ENCODE results near the gene EEFSEC. TPM values are rescaled to one million over a fixed set of nuclear protein-coding genes. Genes with fewer than 3 reads are reported as not detected.

EEFSEC gene
- total RNA-seq, 2 donors from 2014 or later, result 15.7 to 18.0 TPM

GRCh38 chr3:128188326-128188725 is 35.0 kb downstream of the EEFSEC start:
- no peaks in the 10 kb centered on the region for H3K4me1 ChIP-seq
- no peaks in the 10 kb centered on the region for H3K27me3 ChIP-seq
- no peaks in the 10 kb centered on the region for H3K36me3 ChIP-seq
- DNase-seq (ENCODE audit: low spot score), result no peak
- no peak overlapping the region for H3K27ac ChIP-seq
- H3K4me3 ChIP-seq, result no peak overlapping the region
- H3K9me3 ChIP-seq, result no peaks in the 10 kb centered on the region
- no peak for TF ChIP-seq CTCF (IDR thresholded peaks at IDR 0.05)

- Histone ChIP-seq H3K36me3 (no peaks in the 10 kb centered on the region), H3K27ac (no peak overlapping the region), H3K4me3 (no peak overlapping the region), H3K27me3 (no peaks in the 10 kb centered on the region), H3K4me1 (peaks cover 0 to 5% of the 10 kb centered on the region in 2 donors), H3K9me3 (no peaks in the 10 kb centered on the region)
- no peak for DNase-seq (ENCODE audit: low spot score)
- TF ChIP-seq CTCF (IDR thresholded peaks at IDR 0.05), result no peak
Measured at GRCh38 chr3:128188956-128189355, 35.7 kb downstream of the EEFSEC start.

DNA sequence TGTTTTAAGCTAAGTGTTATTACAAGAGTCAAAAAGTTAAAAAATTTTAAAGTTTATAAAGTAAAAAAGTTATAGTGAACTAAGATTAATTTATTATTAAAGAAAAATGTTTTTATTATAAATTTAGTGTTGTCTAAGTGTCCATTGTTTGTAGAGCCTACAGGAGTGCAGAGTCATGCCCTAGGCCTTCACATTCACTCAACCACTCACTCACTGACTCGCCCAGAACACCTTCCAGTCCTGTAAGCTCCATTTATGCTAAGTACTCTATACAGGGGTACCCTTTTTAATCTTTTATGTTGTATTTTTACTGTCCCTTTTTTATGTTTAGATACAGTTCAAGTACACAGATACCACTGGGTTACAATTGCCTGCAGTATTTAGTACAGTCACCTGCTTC is 37.2 kb downstream of the EEFSEC start:
- H3K27ac ChIP-seq, result no peak overlapping the region
- TF ChIP-seq CTCF (IDR thresholded peaks at IDR 0.05), result no peak

DNA sequence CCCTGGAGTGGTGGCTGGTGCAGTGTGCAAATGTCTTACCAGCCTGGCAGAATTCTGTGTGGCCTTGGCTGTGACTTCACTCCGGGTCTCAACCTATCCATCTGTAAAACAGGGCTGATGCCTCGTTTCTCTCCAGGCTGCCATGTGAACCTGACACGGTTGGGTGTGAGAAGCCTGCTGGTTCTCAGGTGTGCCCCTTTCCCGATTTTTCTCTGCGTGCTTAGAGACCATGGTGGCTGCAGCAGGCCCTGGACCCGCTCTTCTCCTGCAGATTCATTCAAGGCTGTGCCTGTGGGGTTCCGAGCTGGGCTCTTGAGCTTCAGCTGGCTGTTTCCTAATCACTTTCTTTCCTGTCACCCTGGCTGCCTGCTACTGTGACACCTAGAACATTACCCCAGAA is 38.9 kb downstream of the EEFSEC start:
- no peak for DNase-seq (ENCODE audit: low spot score)
- Histone ChIP-seq H3K9me3 (no peaks in the 10 kb centered on the region), H3K27ac (no peak overlapping the region), H3K4me3 (no peak overlapping the region), H3K27me3 (no peaks in the 10 kb centered on the region), H3K36me3 (no peaks in the 10 kb centered on the region), H3K4me1 (peaks cover 3 to 26% of the 10 kb centered on the region in 2 donors)
- no peak for TF ChIP-seq CTCF (IDR thresholded peaks at IDR 0.05)

More for the DNA sequence above, 37.2 kb downstream of the EEFSEC start:
- no peak for DNase-seq (ENCODE audit: low spot score)
- no peaks in the 10 kb centered on the region for H3K9me3 ChIP-seq
- H3K36me3 ChIP-seq, result no peaks in the 10 kb centered on the region
- no peak overlapping the region for H3K4me3 ChIP-seq
- no peaks in the 10 kb centered on the region for H3K27me3 ChIP-seq
- peaks cover 3 to 21% of the 10 kb centered on the region in 2 donors for H3K4me1 ChIP-seq

GRCh38 chr3:128193168-128193567 is 39.9 kb downstream of the EEFSEC start:
- TF ChIP-seq CTCF (IDR thresholded peaks at IDR 0.05), result no peak
- H3K4me1 ChIP-seq, result peaks cover 3 to 30% of the 10 kb centered on the region in 2 donors
- no peak for DNase-seq (ENCODE audit: low spot score)
- H3K36me3 ChIP-seq, result no peaks in the 10 kb centered on the region
- no peak overlapping the region for H3K27ac ChIP-seq
- no peaks in the 10 kb centered on the region for H3K27me3 ChIP-seq
- no peaks in the 10 kb centered on the region for H3K9me3 ChIP-seq
- no peak overlapping the region for H3K4me3 ChIP-seq

GRCh38 chr3:128194843-128195242 is 41.6 kb downstream of the EEFSEC start:
- no peak overlapping the region for H3K4me3 ChIP-seq
- no peak for DNase-seq (ENCODE audit: low spot score)
- H3K27me3 ChIP-seq, result no peaks in the 10 kb centered on the region
- TF ChIP-seq CTCF (IDR thresholded peaks at IDR 0.05), result no peak
- no peaks in the 10 kb centered on the region for H3K9me3 ChIP-seq
- peak overlapping the region; percentile 46 to 57 for H3K27ac ChIP-seq
- H3K4me1 ChIP-seq, result peaks cover 3 to 37% of the 10 kb centered on the region in 2 donors
- no peaks in the 10 kb centered on the region for H3K36me3 ChIP-seq
